Cardiac fibroblast (primary cell): ENCODE results near the gene LSM12.

Experiments
- DNase-seq, 2 donors: peaks; one replicate each; pipeline versions ENCODE4 v3.0.0 to v3.0.0-alpha.2; 2010; ENCODE audit warnings: low read depth in 2 of 2
- H3K4me3 ChIP-seq, 2 donors: replicated peaks in 1 of 2; 1 replicate in 1 of 2; 2 replicates in 1 of 2; pipeline ENCODE4 v1.5.1; 2011; ENCODE audit warnings: low read depth in 2 of 2, low read length in 2 of 2, mild to moderate bottlenecking in 2 of 2, moderate library complexity in 1 of 2
- CTCF ChIP-seq: IDR thresholded peaks from one replicate; pipeline ENCODE4 v1.5.1; 2011; ENCODE audit warnings: low read depth, mild to moderate bottlenecking, low read length, inconsistent platforms

Gene LSM12

GRCh38 chr17:44069974-44070454 is 3.5 kb upstream of the LSM12 start:
- H3K4me3 ChIP-seq: peak overlapping the region; percentile 30 to 80
- TF ChIP-seq CTCF: no peak
- peak; percentile 18 to 29 for DNase-seq

GRCh38 chr17:44067545-44067940 is 1.1 kb upstream of the LSM12 start:
- H3K4me3 ChIP-seq: no peak overlapping the region
- TF ChIP-seq CTCF: no peak
- no peak for DNase-seq

GRCh38 chr17:44065668-44066203 is 735 bp downstream of the LSM12 start:
- peak overlapping the region; percentile 69 to 81 for H3K4me3 ChIP-seq
- TF ChIP-seq CTCF: no peak
- DNase-seq: peak in 1 of 2 donors; percentile 27

- no peak for DNase-seq
- no peak overlapping the region for H3K4me3 ChIP-seq
- TF ChIP-seq CTCF: no peak
These were observed 2.5 kb downstream of the LSM12 start for GRCh38 chr17:44063704-44064639.

GRCh38 chr17:44062871-44063270 is 3.6 kb downstream of the LSM12 start:
- no peak for DNase-seq
- no peak for TF ChIP-seq CTCF
- H3K4me3 ChIP-seq: no peak overlapping the region

- no peak overlapping the region for H3K4me3 ChIP-seq
- DNase-seq: peak in 1 of 2 donors; percentile 17
- TF ChIP-seq CTCF: no peak
These were observed 5.0 kb downstream of the LSM12 start for GRCh38 chr17:44061446-44061845.
